Esophagus muscularis mucosa (tissue), 4 donors: Measurements from ENCODE around the gene GH2. TPM values are rescaled to one million over a fixed set of nuclear protein-coding genes. Genes with fewer than 3 reads are reported as not detected.
"Not testable (repeated sequence)": the region's sequence is repeated elsewhere in the genome, so short reads cannot be mapped to it uniquely, and the experiment has no call there.

Experiments
- DNase-seq: peaks from one replicate; pipeline ENCODE4 v3.0.0-alpha.2; 2017; ENCODE audit errors: extremely low spot score
- H3K27ac ChIP-seq, 4 donors: fragments of 200-600 bp; sonication (generic); replicated peaks in 1 of 4; 1 replicate in 3 of 4; 2 replicates in 1 of 4; pipeline ENCODE4 v1.5.1; 2016 to 2019; ENCODE audit warnings: mild to moderate bottlenecking in 1 of 4
- H3K27me3 ChIP-seq, 4 donors: fragments of 200-600 bp; sonication (generic); one replicate each; pipeline versions ENCODE4 v1.5.1 to v1.6.0; 2016 to 2019
- H3K36me3 ChIP-seq, 4 donors: fragments of 200-600 bp; sonication (generic); one replicate each; pipeline ENCODE4 v1.5.1; 2016 to 2019
- H3K4me1 ChIP-seq, 4 donors: fragments of 200-600 bp; sonication (generic); one replicate each; pipeline ENCODE4 v1.5.1; 2016 to 2019
- H3K4me3 ChIP-seq, 4 donors: fragments of 200-600 bp; sonication (generic); 1 replicate in 2 of 4; 2 replicates in 2 of 4; pipeline ENCODE4 v1.5.1; 2016 to 2019; ENCODE audit warnings: mild to moderate bottlenecking in 4 of 4, moderate library complexity in 1 of 4
- H3K9me3 ChIP-seq, 4 donors: fragments of 200-600 bp; sonication (generic); 1 replicate in 3 of 4; 2 replicates in 1 of 4; pipeline ENCODE4 v1.5.1; 2016 to 2019
- EP300 ChIP-seq: sonication (generic); formaldehyde crosslinking; IDR thresholded peaks from one replicate; pipeline ENCODE4 v1.6.1; 2017; ENCODE audit warnings: antibody characterized with exemption
- POLR2A ChIP-seq: fragments of 450-650 bp; IDR thresholded peaks from one replicate; pipeline ENCODE4 v1.6.1; 2017; ENCODE audit warnings: antibody characterized with exemption, moderate library complexity, mild to moderate bottlenecking, low read depth
- POLR2AphosphoS5 ChIP-seq, 2 donors: sonication (generic); formaldehyde crosslinking; IDR thresholded peaks; one replicate each; pipeline ENCODE4 v1.6.1; 2017; ENCODE audit warnings: antibody characterized with exemption in 2 of 2
- WGBS: methylation state at CpG from one replicate; pipeline ENCODE4 v1.1.5; 2018; 5-methylcytosine and 5-hydroxymethylcytosine counted together
- intact Hi-C: fragments of 100-400 bp; cut with DNase I; formaldehyde crosslinking; loops from one replicate; pipeline ENCODE4 v1.15.1; 2023
- total RNA-seq, 4 donors: library from RNA; depleted of rRNA; stranded (reverse); fragments of >200 nt; gene quantifications; one replicate each; pipeline versions ENCODE4 v1.1.0 to v1.2.1, GENCODE V29; 2016
- TF ChIP-seq, protein P1 (sequence below), 3 experiments: fragments of 200-600 bp in 2 of 3; fragments of 450-650 bp in 1 of 3; sonication (generic) in 2 of 3; IDR thresholded peaks; one replicate each; pipeline ENCODE4 v1.5.1; 2017 to 2019; ENCODE audit warnings: antibody characterized with exemption in 3 of 3, mild to moderate bottlenecking in 2 of 3, moderate library complexity in 1 of 3

Gene GH2
- total RNA-seq, 4 donors from 2014 or later = not detected

DNA sequence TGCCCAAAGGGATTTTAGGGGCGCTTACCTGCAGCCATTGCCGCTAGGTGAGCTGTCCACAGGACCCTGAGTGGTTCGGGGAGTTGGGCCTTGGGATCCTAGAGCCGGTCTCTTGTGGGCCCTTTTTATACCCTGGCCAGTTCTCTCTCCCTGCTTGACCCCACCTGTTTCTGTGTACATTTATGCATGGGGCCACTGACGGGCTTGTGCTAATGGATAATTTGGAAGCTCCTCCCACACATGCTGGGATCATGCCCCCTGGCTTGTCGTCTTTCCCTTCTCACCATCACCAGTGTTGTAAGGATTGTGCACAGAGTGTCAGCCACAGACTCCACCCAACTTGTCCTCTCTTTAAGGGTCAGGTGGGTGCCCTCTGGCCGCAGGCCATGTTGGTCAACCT lies 8.2 kb downstream of the GH2 start, which contains the start of gene CSH2:
Gene CSH2 (minus strand): TSS at position 101 of the 400 bp plus-strand sequence. CDS start 63 bp downstream, at position 38.
- H3K9me3 ChIP-seq, H3K4me3 ChIP-seq, H3K27me3 ChIP-seq, H3K27ac ChIP-seq, H3K36me3 ChIP-seq, DNase-seq, H3K4me1 ChIP-seq, intact Hi-C loops: not testable (repeated sequence)
- WGBS = 87% methylated on average over 4 of the region's 7 CpGs

DNA sequence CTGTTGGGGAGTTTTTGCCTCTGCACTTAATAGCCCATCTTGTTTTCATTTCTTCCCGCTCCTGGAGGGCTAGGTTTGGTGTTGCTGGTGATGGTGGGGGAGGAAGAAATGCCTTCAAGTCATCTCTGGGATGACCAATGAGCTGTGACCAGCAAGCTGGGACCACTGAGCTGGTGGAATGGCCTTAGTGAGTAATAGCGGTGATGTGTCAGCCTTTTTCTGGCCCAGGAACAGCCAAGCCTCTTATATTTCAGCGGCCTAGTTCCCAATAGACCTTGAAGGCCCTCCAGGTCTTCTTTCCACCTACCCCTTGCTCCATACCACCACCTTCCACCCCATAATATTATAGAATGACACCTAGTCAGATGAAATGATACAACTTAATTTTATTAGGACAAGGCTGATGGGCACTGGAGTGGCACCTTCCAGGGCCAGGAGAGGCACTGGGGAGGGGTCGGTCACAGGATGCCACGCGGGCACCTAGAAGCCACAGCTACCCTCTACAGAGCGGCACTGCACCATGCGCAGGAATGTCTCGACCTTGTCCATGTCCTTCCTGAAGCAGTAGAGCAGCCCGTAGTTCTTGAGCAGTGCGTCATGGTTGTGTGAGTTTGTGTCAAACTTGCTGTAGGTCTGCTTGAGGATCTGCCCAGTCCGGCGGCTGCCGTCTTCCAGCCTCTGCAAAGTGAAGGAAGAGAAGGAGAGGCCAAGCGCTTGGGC lies 9.9 kb downstream of the GH2 start:
- intact Hi-C loops, H3K36me3 ChIP-seq, H3K4me1 ChIP-seq, H3K27ac ChIP-seq, H3K4me3 ChIP-seq, DNase-seq, H3K27me3 ChIP-seq, H3K9me3 ChIP-seq: not testable (repeated sequence)
- 89% methylated on average over 13 of the region's 15 CpGs for WGBS

DNA sequence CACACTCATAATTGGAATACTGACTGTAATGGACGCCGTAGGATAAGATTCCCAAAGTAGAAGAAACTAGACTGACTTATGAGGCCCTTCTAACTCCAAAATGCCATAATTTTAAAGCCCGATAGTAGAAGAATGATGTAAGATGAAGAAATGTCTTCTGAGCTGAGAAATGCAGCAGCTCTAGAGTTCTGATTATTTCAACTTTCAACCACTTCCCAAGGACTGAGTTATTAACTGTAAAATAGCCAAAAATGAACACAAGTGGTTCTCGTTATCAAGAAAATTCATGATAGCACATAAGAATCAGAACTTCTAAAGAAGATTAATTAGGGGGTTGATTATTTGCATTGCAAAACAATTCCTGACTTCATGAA lies 11.5 kb downstream of the GH2 start:
- H3K36me3 ChIP-seq, H3K4me3 ChIP-seq, H3K9me3 ChIP-seq, H3K4me1 ChIP-seq, DNase-seq, intact Hi-C loops, H3K27me3 ChIP-seq, H3K27ac ChIP-seq: not testable (repeated sequence)
- WGBS = 81% methylated on average over 4 of the region's 4 CpGs

GRCh38 chr17:63869491-63870291 lies 12.1 kb downstream of the GH2 start:
- H3K4me1 ChIP-seq, H3K27ac ChIP-seq, H3K27me3 ChIP-seq, intact Hi-C loops, H3K9me3 ChIP-seq, H3K4me3 ChIP-seq, DNase-seq, H3K36me3 ChIP-seq: not testable (repeated sequence)
- 49% methylated on average over 8 of the region's 9 CpGs for WGBS

DNA sequence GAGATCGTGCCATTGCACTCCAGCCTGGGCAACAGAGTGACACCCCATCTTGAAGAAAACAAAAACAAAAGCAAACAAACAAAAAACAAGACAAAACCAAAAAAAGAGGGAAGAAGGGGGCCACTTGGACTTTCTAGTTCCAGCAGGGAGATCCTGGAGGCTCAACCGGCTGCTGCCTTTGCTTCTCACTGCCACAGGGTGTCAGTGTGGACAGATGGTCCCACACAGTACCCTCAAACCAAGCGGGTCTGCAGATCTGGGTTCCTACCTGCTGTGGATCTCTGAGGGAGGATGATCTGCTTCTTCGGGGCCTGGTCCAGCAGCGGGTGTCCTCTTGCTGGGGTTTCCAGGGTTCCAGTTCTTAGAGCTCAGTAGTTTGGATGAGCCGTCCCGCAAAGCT lies 15.1 kb downstream of the GH2 start:
- H3K4me1 ChIP-seq, H3K36me3 ChIP-seq, DNase-seq, H3K9me3 ChIP-seq, H3K4me3 ChIP-seq, H3K27ac ChIP-seq, H3K27me3 ChIP-seq, intact Hi-C loops: not testable (repeated sequence)
- 72% methylated on average over 3 of the region's 7 CpGs for WGBS

DNA sequence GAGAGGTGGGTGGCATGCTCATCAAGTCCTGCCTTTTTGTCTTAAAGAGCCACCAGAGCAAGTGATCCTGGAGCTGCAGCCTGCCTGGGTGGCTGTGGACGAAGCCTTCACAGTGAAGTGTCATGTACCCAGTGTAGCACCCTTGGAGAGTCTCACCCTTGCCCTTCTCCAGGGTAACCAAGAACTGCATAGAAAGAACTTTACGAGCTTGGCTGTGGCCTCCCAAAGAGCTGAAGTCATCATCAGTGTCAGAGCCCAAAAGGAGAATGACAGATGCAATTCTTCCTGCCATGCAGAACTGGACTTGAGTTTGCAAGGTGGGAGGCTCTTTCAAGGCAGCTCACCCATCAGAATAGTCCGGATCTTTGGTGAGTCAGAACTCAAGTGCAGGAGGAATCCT lies 22.5 kb downstream of the GH2 start:
- no peak overlapping the region for H3K27ac ChIP-seq
- TF ChIP-seq POLR2AphosphoS5 (IDR thresholded peaks at IDR 0.05) (no peak), EP300 (no peak), POLR2A (no peak)
- TF ChIP-seq, protein P1, sequence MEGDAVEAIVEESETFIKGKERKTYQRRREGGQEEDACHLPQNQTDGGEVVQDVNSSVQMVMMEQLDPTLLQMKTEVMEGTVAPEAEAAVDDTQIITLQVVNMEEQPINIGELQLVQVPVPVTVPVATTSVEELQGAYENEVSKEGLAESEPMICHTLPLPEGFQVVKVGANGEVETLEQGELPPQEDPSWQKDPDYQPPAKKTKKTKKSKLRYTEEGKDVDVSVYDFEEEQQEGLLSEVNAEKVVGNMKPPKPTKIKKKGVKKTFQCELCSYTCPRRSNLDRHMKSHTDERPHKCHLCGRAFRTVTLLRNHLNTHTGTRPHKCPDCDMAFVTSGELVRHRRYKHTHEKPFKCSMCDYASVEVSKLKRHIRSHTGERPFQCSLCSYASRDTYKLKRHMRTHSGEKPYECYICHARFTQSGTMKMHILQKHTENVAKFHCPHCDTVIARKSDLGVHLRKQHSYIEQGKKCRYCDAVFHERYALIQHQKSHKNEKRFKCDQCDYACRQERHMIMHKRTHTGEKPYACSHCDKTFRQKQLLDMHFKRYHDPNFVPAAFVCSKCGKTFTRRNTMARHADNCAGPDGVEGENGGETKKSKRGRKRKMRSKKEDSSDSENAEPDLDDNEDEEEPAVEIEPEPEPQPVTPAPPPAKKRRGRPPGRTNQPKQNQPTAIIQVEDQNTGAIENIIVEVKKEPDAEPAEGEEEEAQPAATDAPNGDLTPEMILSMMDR (IDR thresholded peaks at IDR 0.05) = no peak
- H3K36me3 ChIP-seq = no peaks in the 10 kb centered on the region
- 93% methylated on average over 3 of the region's 3 CpGs for WGBS
- H3K27me3 ChIP-seq = no peaks in the 10 kb centered on the region
- no peaks in the 10 kb centered on the region for H3K4me1 ChIP-seq
- intact Hi-C loops = no loop called here
- H3K4me3 ChIP-seq = no peak overlapping the region
- DNase-seq = no peak
- H3K9me3 ChIP-seq = no peaks in the 10 kb centered on the region

DNA sequence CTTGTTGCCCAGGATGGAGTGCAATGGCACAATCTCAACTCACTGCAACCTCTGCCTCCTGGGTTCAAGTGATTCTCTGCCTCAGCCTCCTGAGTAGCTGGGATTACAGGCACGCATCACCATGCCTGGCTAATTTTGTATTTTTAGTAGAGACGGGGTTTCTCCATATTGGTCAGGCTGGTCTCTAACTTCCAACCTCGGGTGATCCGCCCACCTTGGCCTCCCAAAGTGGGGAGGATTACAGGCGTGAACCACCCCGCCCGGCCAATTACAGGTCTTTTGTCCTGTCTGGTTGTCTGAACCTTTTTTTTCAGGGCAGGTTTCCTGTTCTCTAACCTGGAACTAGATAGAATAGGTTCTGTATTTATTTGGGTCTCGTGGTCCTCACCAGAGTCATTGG lies 25.3 kb downstream of the GH2 start:
- H3K9me3 ChIP-seq, H3K27me3 ChIP-seq, H3K4me1 ChIP-seq, H3K36me3 ChIP-seq, DNase-seq, H3K27ac ChIP-seq, H3K4me3 ChIP-seq, intact Hi-C loops: not testable (repeated sequence)
- WGBS = 93% methylated on average over 8 of the region's 8 CpGs

DNA sequence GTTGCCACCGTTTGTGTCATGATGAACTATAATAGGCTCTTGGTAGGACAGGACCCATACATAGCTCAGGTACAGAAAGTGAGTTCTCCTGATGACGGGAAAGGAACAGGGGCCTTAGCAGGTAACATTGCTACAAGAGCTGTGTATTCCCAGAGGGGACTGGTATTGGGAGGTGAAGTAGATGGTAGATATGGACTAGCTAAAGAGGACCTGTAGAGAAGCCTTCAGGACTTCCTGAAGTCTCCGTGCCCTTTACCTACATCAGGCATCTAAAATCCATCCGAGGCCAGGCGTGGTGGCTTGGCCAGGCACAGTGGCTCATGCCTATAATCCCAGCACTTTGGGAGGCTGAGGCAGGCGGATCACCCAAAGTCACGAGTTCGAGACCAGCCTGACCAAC lies 26.6 kb downstream of the GH2 start:
- no peak overlapping the region for H3K27ac ChIP-seq
- H3K36me3 ChIP-seq = no peaks in the 10 kb centered on the region
- no peaks in the 10 kb centered on the region for H3K4me1 ChIP-seq
- 93% methylated on average over 5 of the region's 8 CpGs for WGBS
- TF ChIP-seq, protein P1 (IDR thresholded peaks at IDR 0.05) = no peak
- no peak for TF ChIP-seq EP300
- no peak for TF ChIP-seq POLR2A
- no peak for TF ChIP-seq POLR2AphosphoS5 (IDR thresholded peaks at IDR 0.05)
- intact Hi-C loops = no loop called here
- H3K27me3 ChIP-seq = no peaks in the 10 kb centered on the region
- no peak for DNase-seq
- no peak overlapping the region for H3K4me3 ChIP-seq
- no peaks in the 10 kb centered on the region for H3K9me3 ChIP-seq
